Heart left ventricle (tissue), 16 donors: ENCODE results near the gene SLC35F1. TPM values are rescaled to one million over a fixed set of nuclear protein-coding genes. Genes with fewer than 3 reads are reported as not detected.

Source experiments
- ATAC-seq, 4 donors: fragments of 200-7000 bp; cut with Tn5 transposase; one replicate each; pipeline ENCODE4 v1.9.1; 2020 to 2022; ENCODE audit warnings: moderate library complexity in 4 of 4, mild to moderate bottlenecking in 3 of 4, moderate number of reproducible peaks in 1 of 4
- DNase-seq, 5 donors: peaks; one replicate each; pipeline ENCODE4 v3.0.0-alpha.2; 2020
- H3K27ac ChIP-seq, 12 donors: fragments of 200-600 bp; sonication (generic) in 4 of 12; one replicate each; pipeline versions ENCODE4 v1.5.0 to v1.8.0; 2016 to 2022; ENCODE audit warnings: mild to moderate bottlenecking in 2 of 12
- H3K27me3 ChIP-seq, 9 donors: fragments of 200-600 bp; sonication (generic) in 2 of 9; one replicate each; pipeline versions ENCODE4 v1.5.1 to v1.8.0; 2016 to 2022; ENCODE audit warnings: mild to moderate bottlenecking in 3 of 9
- H3K36me3 ChIP-seq, 9 donors: fragments of 200-600 bp; sonication (generic) in 2 of 9; one replicate each; pipeline versions ENCODE4 v1.5.0 to v1.8.0; 2018 to 2022; ENCODE audit warnings: mild to moderate bottlenecking in 2 of 9
- H3K4me1 ChIP-seq, 12 donors: fragments of 200-600 bp; sonication (generic) in 4 of 12; one replicate each; pipeline versions ENCODE4 v1.5.0 to v1.8.0; 2016 to 2022; ENCODE audit warnings: mild to moderate bottlenecking in 3 of 12
- H3K4me3 ChIP-seq, 12 donors: fragments of 200-600 bp; sonication (generic) in 4 of 12; one replicate each; pipeline versions ENCODE4 v1.5.0 to v1.8.0; 2017 to 2022; ENCODE audit warnings: mild to moderate bottlenecking in 9 of 12, moderate library complexity in 4 of 12
- H3K9me3 ChIP-seq, 12 donors: fragments of 200-600 bp; sonication (generic) in 4 of 12; one replicate each; pipeline versions ENCODE4 v1.5.0 to v1.8.0; 2016 to 2022; ENCODE audit warnings: mild to moderate bottlenecking in 1 of 12
- CTCF ChIP-seq, 12 donors: fragments of 200-600 bp; sonication (generic) in 4 of 12; IDR thresholded peaks; one replicate each; pipeline versions ENCODE4 v1.5.0 to v1.8.0; 2018 to 2022; ENCODE audit warnings: antibody characterized with exemption in 12 of 12, mild to moderate bottlenecking in 5 of 12
- POLR2A ChIP-seq, 2 donors: fragments of 450-650 bp; IDR thresholded peaks; one replicate each; pipeline ENCODE4 v1.6.1; 2017; ENCODE audit warnings: antibody characterized with exemption in 2 of 2, mild to moderate bottlenecking in 2 of 2, moderate library complexity in 2 of 2
- WGBS, 4 donors: extraction: QIAGEN DNeasy Blood & Tissue Kit in 2 of 4; methylation state at CpG; one replicate each; pipeline versions ENCODE4 v1.1.5 to v1.1.7; 2013 to 2018; 5-methylcytosine and 5-hydroxymethylcytosine counted together
- intact Hi-C, 10 donors: fragments of 100-400 bp; cut with DNase I; formaldehyde crosslinking; loops; one replicate each; pipeline versions ENCODE4 v1.11.1 to v1.14.2; 2022
- polyA plus RNA-seq, 2 donors: library from polyadenylated mRNA; stranded (reverse); fragments of 200-250 nt; gene quantifications; one replicate each; pipeline ENCODE4 v1.2.3, GENCODE V29; 2013
- total RNA-seq, 9 donors: library from RNA; depleted of rRNA in 2 of 9; stranded (reverse); fragments of >200 nt in 2 of 9; fragmentation: NEBNext Ultra II Directional in 3 of 9; extraction: Animal tissue kit (Norgen Biotek cat#: 25700) in 3 of 9; gene quantifications; one replicate each; pipeline versions ENCODE4 v1.1.0 to v1.2.4, GENCODE V29; 2016 to 2023
- donor health status: ischemic (EF 13 %, LVEDD 7.1; RV severe dilation, severe dysfunction).
- donor health status: healthy with polysubstance abuse.
- donor health status: DM: no; HTN: yes; CAD: no.
- donor health status: DM: no; HTN: no; CAD: no.
- donor health status: ischemic (EF 25% LVEDD 6.9; RV normal size, moderate dysfunction).
- donor health status: ischemic (EF 25% LVEDD 5.7; RV mildly dilated, moderate dysfunction).
- donor health status: healthy.
- donor health status: DM: yes; HTN: yes; CAD: no.
- donor health status: ischemic (EF 35%, LVEDD 5.7; RV mildly dilated, moderate dysfunction).
- donor health status: nonischemic (EF 11% LVEDD 7.7; RV severe dilation, severe dysfunction).
- donor health status: DM: yes; HTN: yes; CAD: no.
- donor health status: PGD.
- donor health status: ischemic (EF 29% LVEDD 5.4; RV normal size, mild dysfunction).
- donor health status: nonischemic (EF 23%, LVEDD 6.1; RV moderate dilation, normal function).

The SLC35F1 gene
- total and polyA plus RNA-seq, 11 donors: 1.1 to 11.6 (median 5.0) TPM

DNA sequence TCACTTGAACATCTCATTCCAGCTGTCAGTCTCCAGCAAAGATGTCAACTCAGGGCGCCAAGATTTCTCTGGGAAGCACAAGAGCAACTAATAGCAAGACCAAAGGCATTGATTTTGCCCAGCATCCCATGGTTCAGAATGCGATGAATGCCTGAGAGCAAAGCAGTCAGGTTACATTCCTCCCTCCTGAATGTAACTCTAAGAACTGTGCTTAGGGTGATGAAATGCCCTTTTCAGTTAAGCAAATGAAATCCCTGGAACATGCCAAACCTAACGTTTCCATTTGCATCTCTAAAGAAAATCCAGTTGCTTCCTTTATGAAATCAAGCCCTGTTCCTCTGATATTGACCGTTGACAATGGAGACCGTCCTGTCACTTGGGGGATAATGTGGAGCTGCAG is 417.1 kb downstream of the SLC35F1 start:
- intact Hi-C loops: no loop called here
- H3K4me1 ChIP-seq: peaks cover 0 to 25% (median 4%) of the 10 kb centered on the region in 12 donors
- no peak for DNase-seq
- TF ChIP-seq POLR2A (IDR thresholded peaks at IDR 0.05) (no peak), CTCF (IDR thresholded peaks at IDR 0.05) (no peak)
- H3K27ac ChIP-seq: no peak overlapping the region
- H3K9me3 ChIP-seq: no peaks in the 10 kb centered on the region
- ATAC-seq: no peak
- WGBS, 4 donors: 74 to 83% (median 80%) methylated on average over 5 of the region's 5 CpGs
- H3K4me3 ChIP-seq: no peak overlapping the region
- H3K27me3 ChIP-seq: no peaks in the 10 kb centered on the region
- H3K36me3 ChIP-seq: no peaks in the 10 kb centered on the region

DNA sequence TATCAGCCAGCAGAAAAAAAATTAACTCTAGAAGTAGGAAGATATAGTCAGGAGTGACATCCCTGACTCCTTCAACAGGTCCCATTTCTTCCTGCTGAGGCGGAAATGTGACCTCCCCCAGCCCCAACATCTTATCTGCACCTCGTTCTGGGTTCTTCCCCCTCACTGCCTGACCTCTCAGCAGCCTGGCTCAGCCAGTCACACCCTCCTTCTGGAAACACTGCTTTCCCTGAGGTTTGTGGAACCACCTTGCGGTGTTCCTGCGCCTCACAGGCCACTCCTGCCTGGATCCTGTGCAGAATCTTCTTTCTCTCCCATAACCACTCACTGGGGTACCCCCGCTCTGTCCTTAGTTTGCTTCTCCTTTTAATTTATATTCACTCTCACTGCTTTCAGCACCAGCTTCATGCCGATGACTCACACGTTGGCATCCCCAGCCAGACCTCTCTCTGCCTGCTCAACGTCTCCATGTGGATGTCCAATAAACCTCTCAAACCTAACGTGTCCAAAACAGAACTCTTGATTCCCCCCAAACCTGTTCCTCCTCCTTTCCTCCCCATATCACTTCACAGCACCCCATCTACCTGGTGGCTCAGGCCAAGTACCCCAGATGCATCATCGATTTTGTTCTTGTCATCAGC is 418.3 kb downstream of the SLC35F1 start:
- Histone ChIP-seq H3K36me3 (no peaks in the 10 kb centered on the region), H3K27ac (no peak overlapping the region), H3K9me3 (no peaks in the 10 kb centered on the region), H3K27me3 (no peaks in the 10 kb centered on the region), H3K4me3 (no peak overlapping the region), H3K4me1 (peaks cover 0 to 13% (median 0%) of the 10 kb centered on the region in 12 donors)
- intact Hi-C loops: no loop called here
- DNase-seq (peak in 3 of 5 donors; percentile 29 to 58 (median 30)), ATAC-seq (peak; percentile 47 to 84 (median 74))
- WGBS, 4 donors: 60 to 64% (median 61%) methylated on average over 10 of the region's 10 CpGs
- TF ChIP-seq CTCF (IDR thresholded peaks at IDR 0.05) (no peak), POLR2A (IDR thresholded peaks at IDR 0.05) (no peak)

GRCh38 chr6:118326712-118327111 is 419.6 kb downstream of the SLC35F1 start:
- no peaks in the 10 kb centered on the region for H3K27me3 ChIP-seq
- TF ChIP-seq POLR2A (IDR thresholded peaks at IDR 0.05) (no peak), CTCF (IDR thresholded peaks at IDR 0.05) (no peak)
- H3K27ac ChIP-seq: peak overlapping the region in 1 of 12 donors; percentile 65
- ATAC-seq (no peak), DNase-seq (no peak)
- H3K4me3 ChIP-seq: no peak overlapping the region
- H3K4me1 ChIP-seq: peaks cover 0 to 12% (median 0%) of the 10 kb centered on the region in 12 donors
- no peaks in the 10 kb centered on the region for H3K36me3 ChIP-seq
- intact Hi-C loops: no loop called here
- no peaks in the 10 kb centered on the region for H3K9me3 ChIP-seq

- Histone ChIP-seq H3K36me3 (no peaks in the 10 kb centered on the region), H3K27ac (peak overlapping the region in 1 of 12 donors; percentile 1), H3K27me3 (no peaks in the 10 kb centered on the region), H3K4me1 (peaks cover 0 to 12% (median 0%) of the 10 kb centered on the region in 12 donors), H3K4me3 (no peak overlapping the region), H3K9me3 (no peaks in the 10 kb centered on the region)
- TF ChIP-seq POLR2A (IDR thresholded peaks at IDR 0.05) (no peak), CTCF (IDR thresholded peaks at IDR 0.05) (no peak)
- ATAC-seq: no peak
- no peak for DNase-seq
- intact Hi-C loops: no loop called here
Measured at GRCh38 chr6:118327237-118327636, 420.2 kb downstream of the SLC35F1 start.
